ENCODE measurements around the gene PCSK6.

The PCSK6 gene

DNA sequence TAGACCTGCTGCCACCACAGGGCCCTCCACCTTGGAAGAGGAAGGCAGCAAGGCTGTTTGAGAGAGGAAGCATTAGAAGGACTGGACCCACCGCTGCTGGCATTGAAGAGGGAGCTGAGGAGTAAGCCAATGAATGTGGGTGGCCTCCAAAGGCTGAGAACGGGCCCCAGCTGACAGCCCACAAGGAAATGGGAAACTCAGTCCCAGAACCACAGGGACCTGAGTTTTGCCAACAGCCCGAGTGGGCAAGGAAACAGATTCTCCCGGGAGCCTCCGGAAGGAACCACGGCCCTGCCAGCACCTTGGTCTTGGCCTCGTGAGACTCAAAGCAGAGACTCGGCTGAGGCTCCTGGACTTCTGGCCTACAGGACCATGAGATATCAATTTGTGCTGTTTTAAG, 99.0 kb downstream of the PCSK6 start:
- no peaks in the 10 kb centered on the region for H3K36me3 ChIP-seq (ENCODE audit: control insufficient read depth, insufficient read depth, low read length)
- H3K4me3 ChIP-seq (replicated peaks; ENCODE audit: low read depth, low read length): no peak overlapping the region
- TF ChIP-seq, protein P1, sequence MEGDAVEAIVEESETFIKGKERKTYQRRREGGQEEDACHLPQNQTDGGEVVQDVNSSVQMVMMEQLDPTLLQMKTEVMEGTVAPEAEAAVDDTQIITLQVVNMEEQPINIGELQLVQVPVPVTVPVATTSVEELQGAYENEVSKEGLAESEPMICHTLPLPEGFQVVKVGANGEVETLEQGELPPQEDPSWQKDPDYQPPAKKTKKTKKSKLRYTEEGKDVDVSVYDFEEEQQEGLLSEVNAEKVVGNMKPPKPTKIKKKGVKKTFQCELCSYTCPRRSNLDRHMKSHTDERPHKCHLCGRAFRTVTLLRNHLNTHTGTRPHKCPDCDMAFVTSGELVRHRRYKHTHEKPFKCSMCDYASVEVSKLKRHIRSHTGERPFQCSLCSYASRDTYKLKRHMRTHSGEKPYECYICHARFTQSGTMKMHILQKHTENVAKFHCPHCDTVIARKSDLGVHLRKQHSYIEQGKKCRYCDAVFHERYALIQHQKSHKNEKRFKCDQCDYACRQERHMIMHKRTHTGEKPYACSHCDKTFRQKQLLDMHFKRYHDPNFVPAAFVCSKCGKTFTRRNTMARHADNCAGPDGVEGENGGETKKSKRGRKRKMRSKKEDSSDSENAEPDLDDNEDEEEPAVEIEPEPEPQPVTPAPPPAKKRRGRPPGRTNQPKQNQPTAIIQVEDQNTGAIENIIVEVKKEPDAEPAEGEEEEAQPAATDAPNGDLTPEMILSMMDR (IDR thresholded peaks at IDR 0.05; ENCODE audit: insufficient read depth, low read length, poor library complexity, severe bottlenecking): no peak
- DNase-seq (ENCODE audit: extremely low read depth, insufficient read length): no peak
- no peaks in the 10 kb centered on the region for H3K27me3 ChIP-seq (replicated peaks; ENCODE audit: control insufficient read depth, insufficient read depth, low read length)

DNA sequence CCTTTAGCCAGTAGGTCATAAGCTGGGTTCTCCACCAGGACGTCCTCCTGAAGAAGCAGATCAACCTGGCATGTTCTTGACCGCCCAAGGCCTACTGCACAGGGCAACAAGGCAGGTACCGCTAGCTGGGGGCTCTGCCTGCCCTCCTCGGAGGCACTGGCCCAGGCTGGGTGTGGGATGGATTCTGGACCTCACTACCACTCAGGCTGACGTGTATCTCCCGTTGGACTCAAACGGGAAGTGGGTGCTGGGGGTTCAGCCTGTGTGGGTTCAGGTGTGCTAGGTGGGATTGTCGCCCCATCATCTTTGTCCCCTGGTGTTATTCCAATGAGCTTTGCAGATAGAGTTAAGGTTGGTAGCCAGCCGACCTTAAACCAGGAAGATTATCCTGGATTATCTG, 99.4 kb downstream of the PCSK6 start:
- no peaks in the 10 kb centered on the region for H3K36me3 ChIP-seq (ENCODE audit: control insufficient read depth, insufficient read depth, low read length)
- no peak overlapping the region for H3K4me3 ChIP-seq (replicated peaks; ENCODE audit: low read depth, low read length)
- no peak for DNase-seq (ENCODE audit: extremely low read depth, insufficient read length)
- no peaks in the 10 kb centered on the region for H3K27me3 ChIP-seq (replicated peaks; ENCODE audit: control insufficient read depth, insufficient read depth, low read length)
- TF ChIP-seq, protein P1 (IDR thresholded peaks at IDR 0.05; ENCODE audit: insufficient read depth, low read length, poor library complexity, severe bottlenecking): no peak

DNA sequence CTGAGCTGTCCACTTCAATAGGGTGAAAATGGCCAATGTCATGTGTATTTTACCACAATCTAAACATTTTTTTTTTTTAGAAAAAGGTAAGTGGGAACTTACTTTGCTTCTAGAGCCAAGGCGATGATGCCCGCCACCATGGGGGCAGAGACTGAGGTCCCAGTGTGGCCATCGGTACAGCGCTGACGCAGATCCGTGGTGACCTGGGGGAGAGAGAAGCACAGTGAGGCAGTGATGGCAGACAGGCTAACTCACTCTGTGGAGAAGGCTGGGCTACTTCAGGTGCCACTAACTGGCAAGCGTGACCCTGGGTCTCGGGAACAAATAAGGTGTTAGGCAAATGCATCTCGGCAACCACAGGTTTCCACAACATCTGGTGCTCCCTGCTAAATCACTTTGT, 100.1 kb downstream of the PCSK6 start:
- TF ChIP-seq, protein P1 (IDR thresholded peaks at IDR 0.05; ENCODE audit: insufficient read depth, low read length, poor library complexity, severe bottlenecking): no peak
- no peaks in the 10 kb centered on the region for H3K36me3 ChIP-seq (ENCODE audit: control insufficient read depth, insufficient read depth, low read length)
- H3K27me3 ChIP-seq (replicated peaks; ENCODE audit: control insufficient read depth, insufficient read depth, low read length): no peaks in the 10 kb centered on the region
- no peak overlapping the region for H3K4me3 ChIP-seq (replicated peaks; ENCODE audit: low read depth, low read length)
- no peak for DNase-seq (ENCODE audit: extremely low read depth, insufficient read length)

DNA sequence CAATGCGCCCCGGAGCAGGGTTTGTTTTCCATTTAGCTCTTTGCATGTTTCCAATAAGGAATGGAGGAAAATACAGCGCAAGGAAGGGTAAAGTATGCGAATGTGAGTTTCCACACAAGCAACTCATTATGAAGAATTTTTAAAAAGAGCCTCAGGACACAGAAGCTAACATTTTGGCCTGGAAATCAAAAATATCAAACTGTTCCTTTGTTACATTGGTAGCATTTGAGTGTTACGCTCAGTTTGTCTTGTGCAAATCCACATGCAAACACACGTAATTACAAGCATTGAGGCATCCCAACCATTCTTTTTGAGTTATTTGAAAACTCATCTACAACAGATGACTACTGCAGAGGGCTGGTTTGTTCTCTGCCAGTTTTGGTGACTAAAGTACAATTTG, 101.5 kb downstream of the PCSK6 start:
- TF ChIP-seq, protein P1 (IDR thresholded peaks at IDR 0.05; ENCODE audit: insufficient read depth, low read length, poor library complexity, severe bottlenecking): no peak
- no peaks in the 10 kb centered on the region for H3K36me3 ChIP-seq (ENCODE audit: control insufficient read depth, insufficient read depth, low read length)

DNA sequence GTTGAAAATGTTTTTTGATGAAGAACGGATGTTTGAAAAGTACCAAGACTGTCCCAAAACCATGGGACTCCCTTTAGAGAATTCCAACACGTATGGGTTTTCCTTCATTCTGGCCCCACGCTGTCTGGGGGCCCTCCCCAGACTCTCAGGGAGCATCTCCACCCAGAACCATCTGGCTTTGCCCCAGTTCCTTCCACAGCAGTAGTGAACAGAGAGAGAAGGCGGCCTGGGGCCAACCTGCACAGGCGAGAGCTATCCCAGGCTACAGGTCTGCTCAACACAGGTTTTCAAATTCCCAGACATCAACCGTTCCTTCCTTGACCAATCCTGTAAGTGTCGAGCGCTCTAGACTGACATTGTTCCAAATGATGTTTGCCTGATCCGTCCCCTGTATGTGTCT, 101.9 kb downstream of the PCSK6 start:
- TF ChIP-seq, protein P1 (IDR thresholded peaks at IDR 0.05; ENCODE audit: insufficient read depth, low read length, poor library complexity, severe bottlenecking): no peak
- Histone ChIP-seq H3K36me3 (ENCODE audit: control insufficient read depth, insufficient read depth, low read length) (no peaks in the 10 kb centered on the region), H3K27me3 (replicated peaks; ENCODE audit: control insufficient read depth, insufficient read depth, low read length) (no peaks in the 10 kb centered on the region), H3K4me3 (replicated peaks; ENCODE audit: low read depth, low read length) (no peak overlapping the region)
- no peak for DNase-seq (ENCODE audit: extremely low read depth, insufficient read length)

More for the DNA sequence above, 101.5 kb downstream of the PCSK6 start:
- H3K27me3 ChIP-seq (replicated peaks; ENCODE audit: control insufficient read depth, insufficient read depth, low read length): no peaks in the 10 kb centered on the region
- no peak overlapping the region for H3K4me3 ChIP-seq (replicated peaks; ENCODE audit: low read depth, low read length)
- no peak for DNase-seq (ENCODE audit: extremely low read depth, insufficient read length)

DNA sequence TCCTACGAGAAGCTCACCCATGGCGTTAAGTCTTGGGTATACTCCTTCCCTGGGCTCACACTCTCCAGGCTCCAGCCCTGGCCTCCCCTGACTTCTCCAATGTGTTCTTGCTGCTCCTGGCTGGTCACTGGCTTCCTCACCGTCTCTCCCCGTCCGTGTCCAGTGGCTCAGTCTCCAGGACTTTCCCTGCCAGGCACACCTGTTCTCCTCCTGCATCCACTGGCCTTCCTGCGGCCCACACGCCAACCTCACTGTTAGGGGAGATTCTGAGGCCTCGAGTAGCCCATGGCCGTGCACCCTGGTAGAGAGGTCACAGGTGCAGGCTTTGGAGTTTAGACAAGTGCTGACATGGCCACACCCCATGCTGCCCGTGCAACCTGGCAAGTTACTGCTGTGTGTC, 102.5 kb downstream of the PCSK6 start:
- DNase-seq (ENCODE audit: extremely low read depth, insufficient read length): no peak
- H3K27me3 ChIP-seq (replicated peaks; ENCODE audit: control insufficient read depth, insufficient read depth, low read length): no peaks in the 10 kb centered on the region
- TF ChIP-seq, protein P1 (IDR thresholded peaks at IDR 0.05; ENCODE audit: insufficient read depth, low read length, poor library complexity, severe bottlenecking): no peak

More for the DNA sequence above, 102.5 kb downstream of the PCSK6 start:
- no peaks in the 10 kb centered on the region for H3K36me3 ChIP-seq (ENCODE audit: control insufficient read depth, insufficient read depth, low read length)
- H3K4me3 ChIP-seq (replicated peaks; ENCODE audit: low read depth, low read length): no peak overlapping the region

Data from GM06990 (cell line).